Tibial nerve (tissue), 4 donors: ENCODE measurements around the gene DNM1.

Experiments used
- CTCF ChIP-seq, 5 experiments: fragments of 200-600 bp in 3 of 5; fragments of 450-650 bp in 2 of 5; sonication (generic) in 3 of 5; IDR thresholded peaks; one replicate each; pipeline ENCODE4 v1.5.1; 2016 to 2019; ENCODE audit warnings: antibody characterized with exemption in 5 of 5, mild to moderate bottlenecking in 3 of 5, moderate library complexity in 2 of 5
- EP300 ChIP-seq, 2 donors: sonication (generic); formaldehyde crosslinking; IDR thresholded peaks; one replicate each; pipeline ENCODE4 v1.6.1; 2017; ENCODE audit warnings: antibody characterized with exemption in 2 of 2, mild to moderate bottlenecking in 1 of 2

- TF ChIP-seq CTCF (IDR thresholded peaks at IDR 0.05) (no peak), EP300 (IDR thresholded peaks at IDR 0.05) (no peak)
These were observed 59.5 kb downstream of the DNM1 start for GRCh38 chr9:128262687-128263086.
